Mesenchymal stem cell (in vitro differentiated cells and primary cell): Measurements from ENCODE around the gene GPATCH4.

ENCODE experiments used
- DNase-seq: peaks from one replicate; pipeline ENCODE4 v3.0.0-alpha.2; 2013
- H2AFZ ChIP-seq: one replicate; pipeline ENCODE4 v1.6.1; 2013; ENCODE audit warnings: low read depth, mild to moderate bottlenecking, control low read depth, inconsistent platforms, low read length, moderate library complexity
- H2AK5ac ChIP-seq: 2 replicates; pipeline ENCODE4 v1.6.1; 2013; ENCODE audit warnings: low read length, moderate library complexity, mild to moderate bottlenecking, inconsistent platforms; ENCODE audit not compliant: severe bottlenecking
- H2BK120ac ChIP-seq: one replicate; pipeline ENCODE4 v1.6.1; 2013; ENCODE audit warnings: low read depth, mild to moderate bottlenecking, inconsistent platforms, low read length, moderate library complexity
- H2BK12ac ChIP-seq, 2 experiments: one replicate each; pipeline ENCODE4 v1.6.1; 2013; ENCODE audit warnings: inconsistent platforms in 2 of 2, low read length in 2 of 2, mild to moderate bottlenecking in 2 of 2, moderate library complexity in 2 of 2, control low read depth in 1 of 2
- H2BK15ac ChIP-seq: one replicate; pipeline ENCODE4 v1.6.1; 2013; ENCODE audit warnings: mild to moderate bottlenecking, low read depth, inconsistent platforms; ENCODE audit not compliant: poor library complexity, severe bottlenecking
- H2BK5ac ChIP-seq: 2 replicates; pipeline ENCODE4 v1.6.1; 2013; ENCODE audit warnings: low read depth, mild to moderate bottlenecking, low read length, control low read depth, inconsistent platforms; ENCODE audit not compliant: poor library complexity, severe bottlenecking
- H3K14ac ChIP-seq, 2 experiments: one replicate each; pipeline ENCODE4 v1.6.1; 2013; ENCODE audit warnings: inconsistent platforms in 2 of 2, low read length in 2 of 2, control low read depth in 1 of 2, mild to moderate bottlenecking in 1 of 2, moderate library complexity in 1 of 2
- H3K18ac ChIP-seq, 2 experiments: one replicate each; pipeline ENCODE4 v1.6.1; 2013; ENCODE audit warnings: inconsistent platforms in 2 of 2, low read length in 2 of 2, control low read depth in 1 of 2, low read depth in 1 of 2, mild to moderate bottlenecking in 1 of 2
- H3K23ac ChIP-seq, 2 experiments: one replicate each; pipeline ENCODE4 v1.6.1; 2013; ENCODE audit warnings: inconsistent platforms in 2 of 2, low read length in 2 of 2, mild to moderate bottlenecking in 2 of 2, moderate library complexity in 2 of 2, control low read depth in 1 of 2
- H3K27ac ChIP-seq: 2 replicates; pipeline ENCODE4 v1.5.1; 2013; ENCODE audit warnings: mild to moderate bottlenecking, moderate library complexity, low read length, control low read depth, inconsistent platforms; ENCODE audit not compliant: poor library complexity, severe bottlenecking
- H3K27me3 ChIP-seq, 2 experiments: 2 replicates each; pipeline versions ENCODE4 v1.6.1 to v1.7.0; 2013; ENCODE audit warnings: low read length in 2 of 2, mild to moderate bottlenecking in 2 of 2, moderate library complexity in 2 of 2, control low read depth in 1 of 2, inconsistent platforms in 1 of 2; ENCODE audit not compliant: control insufficient read depth in 1 of 2, insufficient read depth in 1 of 2
- H3K36me3 ChIP-seq, 2 experiments: 2 replicates each; pipeline versions ENCODE4 v1.6.1 to v1.7.0; 2013; ENCODE audit warnings: low read length in 2 of 2, control low read depth in 1 of 2, inconsistent platforms in 1 of 2, low read depth in 1 of 2, mild to moderate bottlenecking in 1 of 2; ENCODE audit not compliant: insufficient read depth in 2 of 2, control insufficient read depth in 1 of 2
- H3K4ac ChIP-seq, 2 experiments: one replicate each; pipeline ENCODE4 v1.6.1; 2013; ENCODE audit warnings: inconsistent platforms in 2 of 2, low read length in 2 of 2, mild to moderate bottlenecking in 2 of 2, moderate library complexity in 2 of 2, control low read depth in 1 of 2, low read depth in 1 of 2
- H3K4me1 ChIP-seq: 2 replicates; pipeline ENCODE4 v1.6.1; 2013; ENCODE audit warnings: low read depth, low read length, control low read depth; ENCODE audit not compliant: control insufficient read depth, insufficient read depth
- H3K4me2 ChIP-seq: 2 replicates; pipeline ENCODE4 v1.6.1; 2013; ENCODE audit warnings: low read length, mild to moderate bottlenecking, inconsistent platforms; ENCODE audit not compliant: poor library complexity, severe bottlenecking
- H3K4me3 ChIP-seq, 2 experiments: 2 replicates each; pipeline versions ENCODE4 v1.5.1 to v1.7.0; 2013; ENCODE audit warnings: low read length in 2 of 2, mild to moderate bottlenecking in 2 of 2, control low read depth in 1 of 2, low read depth in 1 of 2; ENCODE audit not compliant: insufficient read depth in 1 of 2
- H3K79me1 ChIP-seq: replicated peaks from 2 replicates; pipeline ENCODE4 v1.6.1; 2013; ENCODE audit warnings: mild to moderate bottlenecking, control low read depth, low read length, inconsistent platforms; ENCODE audit not compliant: poor library complexity, severe bottlenecking
- H3K9ac ChIP-seq: 2 replicates; pipeline ENCODE4 v1.7.0; 2013; ENCODE audit warnings: mild to moderate bottlenecking, low read length, moderate library complexity
- H3K9me3 ChIP-seq: 2 replicates; pipeline ENCODE4 v1.7.0; 2013; ENCODE audit warnings: mild to moderate bottlenecking, low read length; ENCODE audit not compliant: control insufficient read depth
- H4K8ac ChIP-seq: one replicate; pipeline ENCODE4 v1.6.1; 2013; ENCODE audit warnings: inconsistent platforms, mild to moderate bottlenecking, low read length, moderate library complexity
- H4K91ac ChIP-seq: one replicate; pipeline ENCODE4 v1.6.1; 2013; ENCODE audit warnings: mild to moderate bottlenecking, low read length, inconsistent platforms
- WGBS: methylation state at CpG from one replicate; pipeline ENCODE4 v1.1.7; 2013; ENCODE audit warnings: mixed read lengths; 5-methylcytosine and 5-hydroxymethylcytosine counted together

GPATCH4 gene

DNA sequence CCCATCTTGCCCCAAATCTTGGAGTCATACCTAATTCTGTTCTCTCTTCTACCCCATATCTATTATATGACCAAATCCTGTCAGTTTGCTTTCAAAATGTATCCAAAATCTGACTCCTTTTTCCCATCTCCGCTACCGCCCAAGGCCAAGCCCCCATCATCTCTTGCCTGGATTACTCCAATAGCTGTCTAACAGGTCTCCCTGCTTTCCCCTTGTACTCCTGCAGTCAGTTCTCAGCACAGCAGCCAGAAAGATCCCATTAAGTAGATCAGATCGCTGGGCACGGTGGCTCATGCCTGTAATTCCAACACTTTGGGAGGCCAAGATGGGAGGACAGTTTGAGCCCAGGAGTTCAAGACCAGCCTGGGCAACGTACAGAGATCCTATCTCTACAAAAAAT, 48.8 kb downstream of the GPATCH4 start:
- no peak overlapping the region for H3K27ac ChIP-seq
- no peak overlapping the region for H2BK15ac ChIP-seq
- no peak for DNase-seq
- no peak overlapping the region for H2BK120ac ChIP-seq
- no peak overlapping the region for H3K18ac ChIP-seq
- H3K4ac ChIP-seq = no peak overlapping the region
- no peak overlapping the region for H2AFZ ChIP-seq
- no peak overlapping the region for H3K4me3 ChIP-seq
- no peak overlapping the region for H2AK5ac ChIP-seq
- H3K27me3 ChIP-seq = no peaks in the 10 kb centered on the region
- H4K91ac ChIP-seq = no peak overlapping the region
- WGBS = 70% methylated on average over 4 of the region's 5 CpGs
- no peak overlapping the region for H3K14ac ChIP-seq
- no peak overlapping the region for H2BK12ac ChIP-seq
- no peak overlapping the region for H3K9ac ChIP-seq
- H2BK5ac ChIP-seq = no peak overlapping the region
- H3K23ac ChIP-seq = no peak overlapping the region
- no peaks in the 10 kb centered on the region for H3K79me1 ChIP-seq
- H4K8ac ChIP-seq = no peak overlapping the region
- H3K4me2 ChIP-seq = no peak overlapping the region
- H3K4me1 ChIP-seq = peaks cover 10% of the 10 kb centered on the region
- H3K36me3 ChIP-seq = peaks cover 5 to 16% of the 10 kb centered on the region in 2 experiments
- H3K9me3 ChIP-seq = no peaks in the 10 kb centered on the region

DNA sequence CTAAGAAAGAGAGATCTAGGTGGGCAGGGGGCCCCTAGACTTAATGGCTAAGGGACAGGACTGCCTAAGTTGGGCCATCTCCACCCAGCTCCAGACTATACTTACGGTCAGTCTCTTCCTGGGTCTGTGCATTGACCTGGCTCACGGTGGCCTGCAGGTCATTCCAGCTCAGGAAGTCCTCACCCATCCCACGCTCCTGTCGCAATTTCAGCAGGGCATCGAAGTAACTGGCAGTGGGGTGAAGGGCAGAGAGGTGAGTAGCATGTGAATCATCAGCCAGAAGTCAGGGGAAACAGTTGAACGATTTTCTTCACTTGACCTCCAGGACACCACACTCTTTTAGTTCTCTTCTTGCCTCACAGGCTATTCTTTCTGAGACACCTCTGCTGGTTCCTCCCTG, 49.4 kb downstream of the GPATCH4 start:
- no peak overlapping the region for H3K4me3 ChIP-seq
- no peak overlapping the region for H3K23ac ChIP-seq
- no peak overlapping the region for H2BK120ac ChIP-seq
- no peak overlapping the region for H2BK5ac ChIP-seq
- no peak overlapping the region for H2AFZ ChIP-seq
- no peak overlapping the region for H3K4ac ChIP-seq
- no peaks in the 10 kb centered on the region for H3K9me3 ChIP-seq
- peak; percentile 18 for DNase-seq
- no peak overlapping the region for H2BK15ac ChIP-seq
- H3K9ac ChIP-seq = no peak overlapping the region
- H2BK12ac ChIP-seq = no peak overlapping the region
- H3K79me1 ChIP-seq = no peaks in the 10 kb centered on the region
- no peak overlapping the region for H3K27ac ChIP-seq
- 70% methylated on average over 6 of the region's 6 CpGs for whole genome bisulfite sequencing
- H3K14ac ChIP-seq = no peak overlapping the region
- peaks cover 5 to 16% of the 10 kb centered on the region in 2 experiments for H3K36me3 ChIP-seq
- H4K91ac ChIP-seq = no peak overlapping the region
- H3K18ac ChIP-seq = no peak overlapping the region
- H3K27me3 ChIP-seq = no peaks in the 10 kb centered on the region
- H2AK5ac ChIP-seq = no peak overlapping the region
- H3K4me1 ChIP-seq = peaks cover 10% of the 10 kb centered on the region
- H3K4me2 ChIP-seq = no peak overlapping the region
- no peak overlapping the region for H4K8ac ChIP-seq

- no peak overlapping the region for H4K8ac ChIP-seq
- peaks cover 11 to 12% of the 10 kb centered on the region in 2 experiments for H3K36me3 ChIP-seq
- H2BK5ac ChIP-seq = no peak overlapping the region
- DNase-seq = no peak
- H3K27me3 ChIP-seq = no peaks in the 10 kb centered on the region
- no peak overlapping the region for H2AK5ac ChIP-seq
- H3K4ac ChIP-seq = no peak overlapping the region
- no peak overlapping the region for H4K91ac ChIP-seq
- no peak overlapping the region for H3K4me3 ChIP-seq
- no peak overlapping the region for H2AFZ ChIP-seq
- H3K27ac ChIP-seq = no peak overlapping the region
- H2BK12ac ChIP-seq = no peak overlapping the region
- H3K9me3 ChIP-seq = no peaks in the 10 kb centered on the region
- H3K9ac ChIP-seq = no peak overlapping the region
- no peak overlapping the region for H3K4me2 ChIP-seq
- 96% methylated on average over 3 of the region's 3 CpGs for WGBS
- no peak overlapping the region for H2BK15ac ChIP-seq
- peaks cover 7% of the 10 kb centered on the region for H3K4me1 ChIP-seq
- H2BK120ac ChIP-seq = no peak overlapping the region
- H3K23ac ChIP-seq = no peak overlapping the region
- no peak overlapping the region for H3K14ac ChIP-seq
- H3K79me1 ChIP-seq = no peaks in the 10 kb centered on the region
- no peak overlapping the region for H3K18ac ChIP-seq
These were observed 50.1 kb downstream of the GPATCH4 start for GRCh38 chr1:156551066-156551643.

DNA sequence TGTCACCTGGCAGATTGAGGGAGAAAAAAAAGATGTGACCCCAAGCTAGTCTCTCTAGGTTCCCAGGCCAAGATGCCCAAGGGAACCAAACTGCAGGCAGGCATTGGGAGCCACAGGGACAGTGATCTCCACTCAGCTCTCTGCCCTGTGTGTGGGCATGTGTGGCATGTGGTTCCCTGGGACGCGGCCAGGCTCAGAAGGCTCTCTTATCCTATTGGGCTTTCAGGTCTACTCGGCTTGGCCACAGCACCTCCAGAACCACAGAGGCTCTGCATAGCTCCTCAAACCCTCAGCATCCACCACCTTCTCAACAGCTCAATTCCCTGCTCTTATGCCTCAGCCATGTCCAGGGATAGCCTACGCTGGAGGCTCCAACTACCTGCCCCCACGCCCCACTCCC, 50.9 kb downstream of the GPATCH4 start:
- Histone ChIP-seq H2BK15ac (no peak overlapping the region), H3K18ac (no peak overlapping the region), H3K23ac (no peak overlapping the region), H4K91ac (no peak overlapping the region), H2BK5ac (no peak overlapping the region), H2AFZ (no peak overlapping the region), H2BK12ac (no peak overlapping the region), H3K27ac (no peak overlapping the region), H4K8ac (no peak overlapping the region), H3K4me2 (no peak overlapping the region), H2AK5ac (no peak overlapping the region), H3K9me3 (no peaks in the 10 kb centered on the region), H3K27me3 (no peaks in the 10 kb centered on the region), H3K4ac (no peak overlapping the region), H3K36me3 (peaks cover 9 to 16% of the 10 kb centered on the region in 2 experiments), H3K4me3 (no peak overlapping the region), H3K14ac (no peak overlapping the region), H3K79me1 (no peaks in the 10 kb centered on the region), H2BK120ac (no peak overlapping the region), H3K9ac (no peak overlapping the region), H3K4me1 (peaks cover 7% of the 10 kb centered on the region)
- 96% methylated on average over 5 of the region's 5 CpGs for WGBS
- no peak for DNase-seq
